Fibroblast of peridontal ligament (primary cell): ENCODE measurements around the gene PRELP.
"Not testable (repeated sequence)": the region's sequence is repeated elsewhere in the genome, so short reads cannot be mapped to it uniquely, and the experiment has no call there.

Source experiments
- DNase-seq: peaks from one replicate; pipeline ENCODE4 v3.0.0-alpha.2; 2010; ENCODE audit errors: extremely low read depth

PRELP gene

DNA sequence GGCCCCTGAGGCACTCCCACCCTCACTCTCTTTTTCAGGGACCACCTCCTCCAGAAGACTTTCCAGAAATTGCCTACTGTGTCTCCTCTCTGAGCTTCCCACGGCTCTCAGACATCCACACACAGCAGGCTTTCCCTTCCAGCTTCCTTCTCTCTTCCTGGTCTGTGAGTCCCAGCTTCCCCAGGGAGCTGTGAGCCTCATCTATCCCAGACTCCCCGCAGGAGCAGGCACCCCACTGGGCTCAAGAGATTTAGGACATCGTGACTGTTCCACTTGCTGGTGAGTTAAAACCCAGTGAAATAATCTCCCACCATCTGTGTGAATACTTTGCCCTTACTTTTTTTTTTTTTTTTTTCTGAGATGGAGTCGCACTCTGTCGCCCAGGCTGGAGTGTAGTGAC lies 22.0 kb upstream of the PRELP start:
- no peak for DNase-seq

DNA sequence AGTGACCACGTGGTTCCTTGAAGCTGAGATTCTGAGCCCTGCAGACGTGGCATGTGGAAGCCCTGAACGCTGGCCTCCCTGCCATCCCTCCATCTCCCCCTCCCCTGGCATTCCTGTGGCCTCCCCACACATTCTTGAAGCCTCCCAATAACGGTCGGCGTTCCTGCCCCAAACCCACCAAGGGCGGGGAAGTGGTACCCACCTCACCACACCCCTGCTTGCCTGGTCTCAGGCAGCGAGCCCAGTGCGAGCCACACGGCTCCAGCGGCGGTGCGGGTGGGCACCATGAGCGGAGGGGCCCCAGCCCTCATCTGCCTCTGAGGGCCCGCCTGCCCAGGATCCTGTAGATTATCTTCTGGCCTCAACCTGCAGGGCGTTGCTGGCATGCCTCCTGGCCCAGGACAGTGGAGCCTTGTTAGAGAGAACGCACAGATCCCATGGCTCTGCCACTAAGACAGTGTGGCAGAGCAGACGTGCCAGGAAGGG lies 20.6 kb upstream of the PRELP start:
- no peak for DNase-seq

DNA sequence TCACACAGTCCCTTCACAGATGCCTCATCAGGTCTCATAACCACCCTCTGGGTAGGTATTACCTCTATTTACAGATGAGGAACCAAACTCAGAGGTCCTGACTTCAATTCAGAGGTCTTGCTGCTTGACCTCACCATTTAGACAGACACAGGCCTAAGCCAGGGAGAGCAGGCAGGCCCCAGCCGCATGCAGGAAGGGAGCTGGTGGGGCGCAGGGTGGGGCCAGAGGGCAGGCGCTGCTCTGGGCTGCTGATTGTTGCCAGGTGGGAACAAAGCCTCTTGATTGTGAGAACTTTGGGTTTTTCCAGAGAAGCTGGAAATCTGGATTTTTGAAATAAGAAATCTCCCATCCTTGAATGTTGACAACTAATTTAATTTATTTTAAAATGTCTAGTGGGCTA lies 19.9 kb upstream of the PRELP start:
- DNase-seq = no peak

DNA sequence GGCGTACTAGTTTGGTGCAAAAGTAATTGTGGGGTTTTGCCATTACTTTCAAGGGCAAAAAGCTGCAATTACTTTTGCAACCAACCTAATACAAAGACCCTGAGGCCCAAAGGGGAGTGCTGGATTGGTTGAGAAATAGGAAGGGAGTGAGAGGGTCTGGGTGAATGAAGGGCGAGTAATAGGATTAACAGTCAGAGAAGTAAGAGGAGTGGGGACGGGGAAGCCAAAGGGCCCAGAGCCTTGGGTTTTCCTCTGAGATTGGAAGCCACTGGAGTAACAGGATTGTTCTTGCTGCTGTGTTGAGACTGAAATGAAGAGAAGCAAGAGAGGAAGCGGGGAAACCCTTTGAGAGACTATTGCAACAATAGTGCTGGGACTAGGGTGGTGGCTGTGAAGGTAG lies 19.0 kb upstream of the PRELP start:
- no peak for DNase-seq

DNA sequence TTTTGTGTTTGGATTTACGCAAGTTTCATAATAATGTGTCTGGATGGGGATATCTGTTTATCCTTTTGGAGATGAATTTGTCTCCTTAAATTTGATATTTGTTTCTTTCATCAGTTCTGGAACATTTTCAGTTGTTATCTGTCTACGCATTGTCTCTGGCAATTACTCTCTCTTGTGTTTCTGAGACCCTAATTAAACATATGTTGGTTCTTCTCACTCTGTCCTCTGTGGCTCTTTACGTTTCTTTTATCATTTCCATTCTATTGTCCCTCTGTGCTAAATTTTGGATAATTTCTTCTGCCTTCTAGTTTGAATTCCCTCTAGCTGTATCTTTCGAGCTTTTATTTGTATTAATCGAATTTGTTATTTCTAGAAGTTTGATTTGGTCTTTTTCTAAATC lies 17.5 kb upstream of the PRELP start:
- DNase-seq = no peak

DNA sequence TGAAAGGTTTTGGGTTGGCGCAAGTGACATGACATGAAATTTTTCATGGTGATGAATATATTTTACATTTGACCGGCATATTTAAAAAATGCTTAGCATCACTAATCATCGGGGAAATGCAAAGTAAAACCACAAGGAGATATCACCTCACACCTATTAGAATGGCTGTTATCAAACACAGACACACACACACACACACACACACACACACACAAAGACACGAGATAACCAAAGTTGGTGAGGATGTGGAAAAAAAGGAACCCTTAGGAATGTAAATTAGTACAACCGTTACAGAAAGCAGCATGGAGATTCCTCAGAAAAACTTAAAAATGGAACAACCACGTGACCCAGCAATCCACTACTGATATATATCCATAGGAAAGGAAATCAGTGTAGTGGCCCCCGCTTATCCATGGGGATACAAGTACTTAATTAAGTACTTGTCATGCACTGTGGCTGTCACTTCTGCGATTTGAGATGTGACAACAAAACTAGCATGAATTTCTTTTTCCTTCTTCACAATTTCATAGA lies 15.9 kb upstream of the PRELP start:
- no peak for DNase-seq

DNA sequence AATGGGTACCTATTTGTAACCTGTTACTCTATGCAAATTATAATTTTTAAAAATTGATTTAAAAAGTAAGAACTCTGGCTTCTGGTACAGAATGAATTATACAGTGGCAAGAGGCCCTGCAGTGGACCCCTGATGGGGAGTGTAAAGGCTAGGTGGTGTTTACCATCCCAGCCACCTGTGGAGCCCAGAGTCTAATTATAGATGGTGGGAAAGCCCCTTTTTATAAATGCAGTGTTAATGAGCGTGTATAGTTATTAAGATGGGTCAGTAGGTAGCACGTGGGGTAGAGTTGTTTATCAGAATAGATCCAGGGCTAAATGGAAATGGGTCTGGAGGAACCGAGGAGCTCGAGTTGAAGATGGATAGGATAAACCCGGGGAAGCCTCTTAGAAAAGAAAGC lies 13.9 kb upstream of the PRELP start:
- no peak for DNase-seq

DNA sequence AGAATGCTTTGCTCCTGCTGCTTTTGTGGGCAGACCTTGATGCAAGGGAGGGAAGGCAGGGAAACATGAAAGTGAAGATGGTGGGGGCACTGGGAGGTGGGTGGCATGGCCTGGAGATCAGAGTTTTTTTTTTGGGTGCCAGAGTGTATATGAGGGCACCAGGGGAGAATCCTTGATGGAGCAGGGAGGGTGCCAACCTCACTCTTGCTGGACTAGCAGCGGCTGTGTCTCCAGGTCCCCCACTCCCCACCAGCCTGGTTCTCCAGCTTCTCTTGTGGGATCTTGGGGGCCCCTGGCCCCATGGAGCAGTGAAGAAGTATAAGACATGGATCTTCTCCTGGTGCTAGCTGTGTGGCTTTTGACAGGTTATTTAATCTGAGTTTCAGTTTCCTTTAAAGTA lies 13.5 kb upstream of the PRELP start:
- DNase-seq = no peak

DNA sequence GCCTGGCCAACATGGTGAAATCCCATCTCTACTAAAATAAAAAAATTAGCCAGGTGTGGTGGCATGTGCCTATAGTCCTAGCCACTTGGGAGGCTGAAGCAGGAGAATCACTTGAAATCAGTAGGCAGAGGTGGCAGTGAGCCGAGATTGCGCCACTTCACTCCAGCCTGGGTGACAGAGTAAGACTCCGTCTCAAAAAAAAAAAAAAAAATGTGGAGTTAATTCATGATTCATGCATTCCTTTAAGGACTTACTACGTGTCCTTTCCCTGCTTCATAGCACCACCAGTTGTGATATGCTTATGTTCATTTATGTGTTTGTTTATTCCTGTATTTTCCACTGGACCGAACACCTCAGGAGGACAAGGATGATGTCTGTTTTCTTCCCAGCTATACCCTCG lies 12.7 kb upstream of the PRELP start:
- DNase-seq = peak; percentile 77

DNA sequence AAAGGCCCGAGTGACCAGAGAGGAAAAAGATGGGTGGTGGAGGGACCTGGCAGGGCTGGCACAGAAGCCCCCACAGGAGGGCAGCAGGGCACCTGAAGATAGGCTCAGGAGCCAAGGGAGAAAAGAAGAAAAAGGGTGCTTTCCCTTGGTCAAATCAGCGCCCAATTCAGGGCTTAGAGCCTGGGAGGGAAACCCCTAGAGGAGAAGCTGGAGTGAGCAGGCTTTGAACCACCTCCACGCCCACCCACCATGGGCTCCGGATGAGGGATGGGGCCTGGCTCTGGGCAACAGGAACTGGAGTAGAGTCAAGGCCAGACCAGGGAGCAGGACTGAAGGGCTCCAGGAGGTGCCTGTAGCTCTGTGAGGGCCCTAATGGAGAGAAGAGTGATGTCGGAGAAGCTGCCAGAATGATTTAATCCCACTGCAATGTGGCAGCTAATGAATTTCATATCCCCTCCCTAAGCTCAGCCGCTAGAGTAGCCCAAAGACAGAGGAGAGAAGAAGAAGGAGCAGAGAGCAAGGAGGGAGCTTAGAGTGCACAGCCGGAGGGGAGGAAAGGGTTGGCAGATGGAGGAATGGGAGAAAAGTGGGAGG lies 12.0 kb upstream of the PRELP start:
- peak; percentile 73 for DNase-seq

DNA sequence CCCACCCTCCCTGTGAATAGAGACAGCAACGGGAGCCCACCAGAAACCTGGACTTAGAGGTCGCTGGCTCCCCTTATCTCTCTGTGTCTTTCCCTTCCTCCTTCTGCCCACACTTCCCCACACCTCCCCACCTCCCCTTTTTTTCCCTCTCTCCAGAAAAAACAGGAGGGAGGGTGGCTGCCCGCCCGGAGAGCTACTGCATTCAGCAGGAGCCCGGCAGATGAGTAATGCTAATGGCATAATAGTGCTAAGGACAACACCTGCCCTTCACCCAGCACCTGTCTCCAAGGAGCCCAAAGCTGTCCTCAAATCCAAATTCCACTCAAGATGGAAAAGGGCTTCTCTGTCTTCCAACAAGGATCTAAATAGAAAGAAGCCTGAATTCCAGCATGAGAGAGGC lies 11.4 kb upstream of the PRELP start:
- no peak for DNase-seq

DNA sequence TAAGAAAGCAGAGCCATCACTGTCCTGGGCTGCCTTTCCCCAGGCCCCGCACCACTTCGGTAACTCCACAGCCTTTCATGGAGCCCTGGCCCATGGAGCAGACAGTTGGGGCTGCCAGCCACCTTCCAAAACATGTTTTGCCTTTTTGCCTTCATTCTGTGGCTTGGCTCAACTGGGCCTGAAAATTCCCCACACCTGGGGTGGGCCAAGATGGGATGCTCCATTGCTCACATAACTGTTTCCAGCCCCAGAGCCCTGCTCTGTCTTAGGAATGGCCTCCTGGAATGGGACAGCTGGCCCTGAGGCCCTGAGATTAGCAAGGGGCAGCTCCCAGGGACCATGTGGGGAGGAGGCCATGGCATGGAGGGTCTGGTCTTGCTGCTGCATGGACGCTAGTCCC lies 10.9 kb upstream of the PRELP start:
- no peak for DNase-seq

DNA sequence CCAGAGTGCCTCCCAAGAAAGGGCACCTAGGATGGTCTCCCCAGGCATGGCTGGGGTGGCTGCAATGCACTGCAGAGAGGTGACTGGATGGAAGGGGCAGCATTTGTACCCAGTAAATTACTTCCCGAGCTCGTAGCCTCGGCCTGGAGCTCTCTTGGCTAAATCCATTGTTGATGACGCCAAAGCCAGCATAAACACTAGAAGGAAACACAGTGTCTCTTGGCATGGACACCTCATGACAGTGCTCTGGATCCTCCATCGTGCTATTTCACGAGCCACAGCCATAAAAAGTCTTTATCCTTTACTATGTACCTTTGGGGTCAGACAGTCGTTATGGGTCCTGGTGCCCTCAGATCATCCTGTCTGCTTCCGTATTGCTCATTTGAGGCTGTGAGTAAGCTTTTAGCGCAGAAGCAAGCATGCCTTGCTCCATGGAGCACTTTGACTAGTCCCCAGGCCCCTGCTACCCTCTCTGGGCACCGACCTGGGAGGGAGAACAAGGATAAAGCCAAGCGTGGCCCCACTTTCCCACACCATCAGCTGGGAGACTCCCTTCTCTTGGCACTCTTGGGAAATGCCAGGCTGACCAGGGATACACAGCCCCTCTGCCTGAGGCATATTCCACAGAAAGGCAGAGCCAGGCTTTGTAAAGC lies 10.3 kb upstream of the PRELP start:
- DNase-seq = no peak

DNA sequence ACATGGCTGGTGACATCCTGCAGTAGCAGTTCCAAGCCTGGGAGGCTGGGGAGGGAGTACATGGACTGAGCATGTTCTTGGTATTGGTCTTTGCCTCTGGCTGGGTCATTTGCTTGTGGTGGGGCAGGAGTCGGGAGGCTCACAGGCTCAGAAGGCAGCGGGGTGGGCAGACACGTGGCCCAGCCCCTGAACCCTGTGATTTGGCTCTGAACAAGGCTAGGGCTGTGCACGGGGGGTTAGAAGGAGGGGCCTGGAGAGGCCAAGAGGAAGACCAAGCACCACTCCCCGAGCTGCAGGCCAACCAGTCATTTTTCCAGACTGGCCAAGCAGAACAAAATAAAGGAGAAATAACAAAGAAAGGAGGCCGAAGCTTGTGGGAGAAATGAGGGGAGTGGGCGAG lies 9.7 kb upstream of the PRELP start:
- peak; percentile 38 for DNase-seq

DNA sequence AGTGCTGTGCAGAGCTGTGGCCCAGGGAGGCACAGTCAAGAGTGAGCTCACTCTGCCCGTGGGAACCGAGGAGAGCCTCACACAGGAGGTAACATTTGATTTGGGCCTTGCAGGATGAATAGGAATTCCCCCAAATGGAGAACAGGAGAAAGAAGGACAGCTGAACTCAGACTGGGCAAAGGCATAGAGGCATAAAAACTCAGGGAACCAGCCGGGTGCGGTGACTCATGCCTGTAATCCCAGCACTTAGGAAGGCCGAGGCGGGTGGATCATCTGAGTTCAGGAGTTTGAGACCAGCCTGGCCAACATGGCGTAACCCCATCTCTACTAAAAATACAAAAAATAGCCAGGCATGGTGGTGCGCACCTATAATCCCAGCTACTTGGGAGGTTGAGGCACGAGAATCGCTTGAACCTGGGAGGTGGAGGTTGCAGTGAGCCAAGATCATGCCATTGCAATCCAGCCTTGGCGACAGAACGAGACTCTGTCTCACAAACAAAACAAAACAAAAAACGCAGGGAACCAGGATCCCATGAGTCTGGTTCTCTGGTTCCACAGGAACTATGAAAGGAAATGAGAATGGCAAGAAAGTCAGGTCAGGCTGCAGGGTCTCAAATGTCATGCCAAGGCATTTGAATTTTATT lies 8.6 kb upstream of the PRELP start:
- not testable (repeated sequence) for DNase-seq

DNA sequence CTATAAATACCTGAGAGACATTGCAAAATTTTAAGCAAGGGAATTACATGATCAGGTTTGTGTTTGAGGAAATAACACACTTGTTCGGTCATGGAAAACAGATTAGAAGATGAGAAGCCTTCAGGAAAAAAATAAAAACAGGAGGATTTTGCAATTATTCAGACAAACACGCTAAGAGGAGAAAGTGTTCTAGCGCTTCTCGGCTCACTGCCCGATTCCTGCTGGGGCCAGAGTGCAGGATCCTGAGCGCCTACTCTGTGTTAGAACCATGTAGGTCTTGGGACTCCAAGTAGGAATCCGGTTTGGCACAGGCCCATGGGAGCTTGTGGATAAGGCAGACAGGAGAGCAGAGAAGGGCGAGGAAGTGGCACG lies 8.1 kb upstream of the PRELP start:
- no peak for DNase-seq

DNA sequence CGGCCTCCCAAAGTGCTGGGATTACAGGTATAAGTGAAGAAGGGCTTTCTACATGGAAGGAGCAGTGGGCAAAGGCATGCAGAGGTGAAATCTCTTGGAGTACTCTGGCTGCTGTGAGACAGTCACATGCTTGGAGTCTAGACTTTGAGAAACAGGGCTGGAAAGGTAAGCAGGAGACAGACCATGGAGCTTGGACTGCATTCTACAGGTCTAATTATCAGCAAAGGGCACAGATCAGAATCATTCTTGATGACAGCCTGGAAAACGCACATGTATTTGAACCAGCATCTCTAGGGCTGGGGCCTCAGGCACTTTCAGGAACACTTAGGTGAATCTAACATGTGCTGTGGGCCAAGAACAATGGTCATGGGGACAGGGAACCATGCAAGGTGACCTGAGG lies 7.3 kb upstream of the PRELP start:
- no peak for DNase-seq

DNA sequence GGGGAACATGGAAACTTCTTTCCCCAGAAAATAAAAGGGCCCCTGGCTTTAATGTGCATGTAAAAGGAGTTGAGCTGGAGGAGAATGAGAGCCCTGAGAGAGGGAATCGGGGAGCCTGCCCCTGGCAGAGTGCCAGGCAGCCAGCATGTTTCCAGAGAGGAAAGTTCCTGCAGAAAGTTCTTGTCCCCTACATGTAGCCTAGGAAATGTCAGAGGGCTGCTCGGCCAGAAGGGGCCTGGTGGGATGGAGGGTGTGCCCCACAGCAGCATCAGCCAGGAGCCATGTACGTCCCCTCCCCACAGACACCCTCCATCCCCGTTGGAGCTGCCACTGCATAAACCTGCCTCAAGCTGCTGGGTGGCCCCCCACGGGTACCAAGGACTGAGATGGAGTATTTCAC lies 5.4 kb upstream of the PRELP start:
- DNase-seq = no peak

DNA sequence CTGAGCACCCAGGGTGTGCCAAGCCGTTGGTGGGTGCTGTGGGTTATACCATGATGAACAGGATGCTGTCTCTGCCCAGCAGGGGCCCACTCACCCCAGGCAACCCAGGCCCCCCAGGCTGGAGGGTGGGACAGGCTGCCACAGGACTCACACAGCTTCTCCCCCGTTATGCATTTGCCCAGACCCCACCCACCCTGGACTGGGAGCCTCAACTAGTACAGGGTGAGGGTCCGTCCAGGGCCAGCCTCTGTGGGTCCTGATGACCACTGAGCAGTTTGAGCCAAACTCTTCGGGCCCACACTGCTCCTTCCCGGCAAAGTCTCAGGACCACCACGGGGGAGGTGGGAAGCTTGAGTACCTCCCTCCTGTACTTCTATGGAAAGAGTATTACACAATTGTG lies 3.8 kb upstream of the PRELP start:
- DNase-seq = no peak

DNA sequence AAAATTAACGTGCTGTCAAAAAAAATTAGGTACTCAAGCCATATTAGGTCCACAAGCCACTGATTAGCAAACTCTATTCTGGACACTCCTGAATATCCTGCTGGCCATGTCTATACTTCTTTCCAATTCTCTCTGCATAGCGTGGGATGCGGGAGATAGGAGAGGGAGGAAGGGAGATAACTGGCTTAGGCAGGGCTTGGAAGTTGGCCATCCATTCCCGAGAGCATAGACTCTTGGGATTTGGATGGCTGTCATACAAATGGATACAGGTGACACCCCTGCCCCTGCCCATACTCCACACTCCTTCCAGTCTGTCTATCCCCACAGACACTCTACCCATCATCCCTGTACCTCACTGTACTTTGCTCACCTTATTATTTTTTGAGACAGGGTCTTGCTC lies 2.3 kb upstream of the PRELP start:
- no peak for DNase-seq

DNA sequence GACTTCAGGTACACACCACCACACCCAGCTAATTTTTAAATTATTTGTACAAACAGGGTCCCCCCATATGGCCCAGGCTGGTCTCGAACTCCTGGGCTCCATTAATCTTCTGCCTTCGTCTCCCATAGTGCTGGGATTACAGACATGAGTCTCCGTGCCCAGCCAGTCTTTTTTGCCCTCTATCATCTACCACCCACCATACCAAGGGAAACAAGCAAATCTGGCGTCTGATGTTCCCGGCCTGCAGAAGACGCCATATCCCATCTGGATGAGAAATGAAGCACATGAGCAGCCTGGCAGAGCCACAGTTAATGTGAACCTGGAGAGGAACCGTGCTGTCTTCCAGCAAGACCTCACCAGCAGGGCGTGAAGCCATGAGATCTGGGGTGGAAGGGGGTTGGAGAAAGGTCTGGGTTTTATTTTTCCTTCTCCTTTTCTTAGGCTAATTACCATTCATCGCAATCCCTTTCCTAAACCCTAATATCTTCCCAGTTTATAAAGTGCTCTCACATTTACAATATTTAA lies 1.8 kb upstream of the PRELP start:
- no peak for DNase-seq

DNA sequence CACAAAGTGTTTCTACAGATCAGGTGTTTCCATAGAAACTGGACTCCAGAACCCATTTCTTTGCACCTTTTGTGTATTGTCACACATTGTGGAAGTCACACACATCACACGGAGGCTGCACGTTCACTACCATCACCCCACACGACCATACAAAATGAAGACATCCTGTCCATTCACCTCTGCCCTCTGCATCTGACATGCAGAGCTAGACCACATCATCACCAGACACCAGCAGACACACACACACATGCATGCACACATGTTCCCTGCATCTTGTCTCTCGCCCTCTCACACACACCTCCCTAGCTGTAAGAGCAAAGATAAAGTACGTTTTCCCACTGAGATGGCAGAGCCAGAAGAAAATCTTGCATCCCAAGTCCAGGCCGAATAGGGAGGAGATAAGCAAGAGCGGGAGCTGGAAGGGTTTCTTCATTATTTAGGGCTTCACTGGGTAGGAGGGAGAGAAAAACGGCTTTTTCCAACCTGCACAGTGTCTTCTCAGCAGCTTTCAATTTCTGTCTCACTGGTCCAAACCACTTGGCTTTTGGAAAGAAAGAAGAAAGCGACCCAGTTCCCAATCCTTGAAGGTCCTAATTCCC lies 709 bp downstream of the PRELP start:
- no peak for DNase-seq

DNA sequence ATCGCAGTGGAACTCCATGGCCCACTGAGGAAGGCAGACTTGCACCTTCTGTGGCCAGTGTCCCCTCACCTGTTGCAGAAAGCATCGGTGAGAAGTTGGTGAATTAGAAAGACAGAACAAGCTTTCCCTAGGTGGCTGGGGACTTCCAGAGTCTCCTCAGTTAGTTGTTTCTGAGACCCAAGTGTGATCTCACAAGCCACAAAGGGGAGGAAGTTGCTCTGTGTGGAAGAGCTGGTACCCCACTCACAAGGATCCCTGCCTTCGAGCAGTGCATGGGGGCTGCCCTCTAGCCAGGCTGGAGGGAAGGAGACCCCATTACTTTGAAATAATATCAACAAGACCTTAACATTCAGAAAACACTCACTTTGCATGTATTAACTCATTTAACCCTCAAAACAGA lies 2.1 kb downstream of the PRELP start:
- no peak for DNase-seq
